Mucosa of gallbladder (tissue), 1 donor: Measurements from ENCODE around the gene CADM4. TPM values are rescaled to one million over a fixed set of nuclear protein-coding genes. Genes with fewer than 3 reads are reported as not detected.
"Not testable (repeated sequence)": the region's sequence is repeated elsewhere in the genome, so short reads cannot be mapped to it uniquely, and the experiment has no call there.

Experiments used
- DNase-seq: peaks from one replicate; pipeline ENCODE4 v3.0.0-alpha.2; 2020; ENCODE audit warnings: low spot score
- total RNA-seq: library from RNA; stranded (reverse); gene quantifications from one replicate; pipeline ENCODE4 v1.2.1, GENCODE V29; 2021
- donor health status: DM: no; HTN: no; CAD: no.

Gene CADM4
- total RNA-seq, 1 donor from 2014 or later, result 20.6 TPM

DNA sequence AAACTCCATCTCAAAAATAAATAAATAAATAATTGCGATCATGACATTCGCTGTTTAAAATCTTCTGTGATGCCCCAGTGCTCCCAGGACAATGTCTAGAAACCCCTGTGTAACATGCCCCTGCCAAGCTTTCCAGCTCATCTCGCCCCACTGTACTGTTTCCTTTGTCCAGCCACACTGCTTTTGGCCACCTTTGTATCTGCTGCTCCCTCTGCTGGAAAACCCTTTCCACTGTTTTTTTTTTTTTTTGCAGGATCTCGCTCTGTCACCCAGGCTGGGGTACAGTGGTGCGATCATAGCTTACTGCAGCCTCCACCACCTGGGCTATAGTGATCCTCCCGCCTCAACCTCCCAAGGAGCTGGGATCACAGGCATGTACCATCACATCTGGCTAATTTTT lies 22.8 kb upstream of the CADM4 start:
- DNase-seq, result no peak

- DNase-seq, result no peak
Measured at GRCh38 chr19:43660971-43661360, 21.3 kb upstream of the CADM4 start.

DNA sequence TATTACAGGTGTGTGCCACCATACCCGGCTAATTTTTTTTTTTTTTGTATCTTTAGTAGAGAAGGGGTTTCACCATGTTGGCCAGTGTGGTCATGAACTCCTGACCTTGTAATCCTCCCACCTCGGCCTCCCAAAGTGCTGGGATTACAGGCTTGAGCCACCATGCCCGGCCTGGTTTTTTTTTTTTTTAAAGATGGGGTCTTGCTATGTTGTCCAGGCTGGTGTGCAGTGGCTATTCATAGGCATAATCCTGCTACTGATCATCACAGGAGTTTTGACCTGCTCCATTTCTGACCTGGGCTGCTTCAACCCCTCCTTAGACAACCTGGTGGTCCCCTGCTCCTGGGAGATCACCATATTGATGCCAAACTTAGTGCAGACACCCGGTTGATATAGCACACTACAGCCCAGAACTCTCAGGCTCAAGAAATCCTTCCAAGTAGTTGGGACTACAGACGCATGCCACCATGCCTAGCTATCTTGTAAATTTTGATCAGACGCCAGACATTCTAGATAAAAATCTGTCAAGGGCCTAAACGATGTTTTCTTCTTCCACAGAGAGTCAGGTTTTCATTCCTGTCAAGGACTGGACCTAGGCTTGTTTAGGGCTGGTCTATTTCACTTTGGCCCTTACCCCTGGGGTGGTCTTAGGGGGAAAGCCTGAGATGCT lies 20.8 kb upstream of the CADM4 start:
- DNase-seq, result no peak

GRCh38 chr19:43658494-43658893 lies 18.8 kb upstream of the CADM4 start:
- no peak for DNase-seq

- no peak for DNase-seq
Measured at GRCh38 chr19:43658001-43658400, 18.4 kb upstream of the CADM4 start.

DNA sequence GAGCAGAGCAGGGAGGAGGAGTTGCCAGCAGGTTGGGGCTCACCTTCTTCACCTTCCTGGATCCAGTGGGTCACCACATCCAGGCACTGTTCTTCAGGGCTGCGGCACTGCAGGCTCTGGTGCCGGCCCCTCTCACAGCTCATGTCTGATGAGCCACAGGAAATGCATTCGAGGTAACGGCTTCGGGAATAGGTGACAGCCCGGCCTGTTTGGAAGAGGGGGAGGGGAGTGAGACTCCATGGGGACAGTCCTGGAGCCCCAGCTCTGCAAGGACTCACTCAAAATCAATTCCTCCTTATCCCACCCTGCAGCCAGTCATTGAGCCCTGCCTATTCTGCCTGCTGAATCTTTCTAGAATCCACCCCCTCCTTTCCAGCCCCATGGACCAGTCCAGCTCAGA lies 16.8 kb upstream of the CADM4 start:
- DNase-seq, result no peak

- no peak for DNase-seq
Measured at GRCh38 chr19:43652546-43652874, 12.9 kb upstream of the CADM4 start.

GRCh38 chr19:43651758-43652545 lies 12.3 kb upstream of the CADM4 start:
- DNase-seq, result peak; percentile 61

- DNase-seq, result not testable (repeated sequence)
Measured at GRCh38 chr19:43650276-43650675, 10.6 kb upstream of the CADM4 start.

- DNase-seq, result no peak
Measured at GRCh38 chr19:43649514-43649913, 9.9 kb upstream of the CADM4 start.

GRCh38 chr19:43648633-43649032 lies 9.0 kb upstream of the CADM4 start:
- no peak for DNase-seq

GRCh38 chr19:43644181-43644580 lies 4.5 kb upstream of the CADM4 start:
- DNase-seq, result no peak

DNA sequence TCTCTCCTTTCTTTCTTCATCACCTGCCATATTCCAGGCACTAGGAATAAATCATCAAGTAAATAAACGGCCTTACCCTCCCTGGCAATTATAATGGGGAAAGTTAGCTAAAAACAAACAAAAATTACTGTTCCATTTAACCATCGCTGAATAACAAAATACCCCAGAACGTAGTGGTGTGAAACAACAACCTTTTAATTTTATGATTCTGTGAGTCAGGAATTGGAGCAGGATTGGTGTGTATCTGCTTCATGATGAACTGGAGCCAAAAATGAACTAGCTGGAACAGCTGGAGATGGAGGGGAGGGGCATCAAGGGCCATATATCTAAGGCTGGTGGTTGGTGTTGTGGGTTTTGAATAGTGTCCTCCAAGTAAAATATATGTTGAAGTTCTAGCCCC lies 3.7 kb upstream of the CADM4 start:
- DNase-seq, result no peak

DNA sequence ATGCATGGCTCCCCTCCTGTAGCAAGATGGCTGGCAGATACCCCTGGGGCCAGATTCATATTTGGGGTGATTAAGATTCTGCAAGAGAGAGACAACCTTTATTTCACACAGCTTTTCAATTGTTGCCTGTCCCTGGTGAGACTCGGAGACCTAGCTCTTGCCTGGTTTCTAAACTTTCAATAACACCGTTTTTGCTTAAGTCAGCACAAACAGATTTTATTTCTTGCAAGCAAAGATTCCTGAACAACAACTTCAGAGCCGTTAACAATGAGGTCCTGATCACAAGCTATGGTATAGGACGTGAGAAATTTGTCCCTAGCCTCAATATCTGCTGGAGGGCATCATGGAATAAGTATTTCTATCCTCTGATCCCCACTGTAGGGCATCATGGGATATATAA lies 2.9 kb upstream of the CADM4 start:
- DNase-seq, result no peak

GRCh38 chr19:43641333-43641732 lies 1.7 kb upstream of the CADM4 start:
- DNase-seq, result no peak

GRCh38 chr19:43640424-43640757 lies 741 bp upstream of the CADM4 start:
- no peak for DNase-seq

DNA sequence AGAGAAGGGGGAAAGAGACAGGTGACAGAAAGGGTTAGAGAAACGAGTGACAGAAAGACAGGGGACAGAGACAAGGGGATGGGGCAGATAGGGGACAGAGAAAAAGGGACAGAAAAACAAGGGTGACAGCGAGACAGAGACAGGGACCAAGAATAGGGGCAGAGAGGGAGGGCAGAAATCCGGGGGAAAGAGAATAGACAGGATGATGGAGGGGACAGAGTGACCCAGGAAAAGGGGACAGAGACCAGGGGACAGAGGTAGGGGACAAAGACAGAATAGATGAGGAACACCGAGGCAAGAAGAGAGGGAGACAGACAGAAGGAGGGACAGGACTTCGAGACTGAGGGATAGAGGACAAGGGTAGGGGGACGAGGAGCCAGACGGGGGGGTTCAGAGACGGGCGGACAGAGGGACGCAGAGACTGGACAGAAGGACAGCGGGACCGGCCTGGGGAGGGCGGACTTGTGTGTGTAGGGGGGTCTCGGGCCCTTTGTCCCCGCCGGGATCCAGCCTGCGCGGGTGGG lies 593 bp downstream of the CADM4 start:
- DNase-seq, result no peak

GRCh38 chr19:43638214-43638994 lies 1.2 kb downstream of the CADM4 start:
- DNase-seq, result no peak

DNA sequence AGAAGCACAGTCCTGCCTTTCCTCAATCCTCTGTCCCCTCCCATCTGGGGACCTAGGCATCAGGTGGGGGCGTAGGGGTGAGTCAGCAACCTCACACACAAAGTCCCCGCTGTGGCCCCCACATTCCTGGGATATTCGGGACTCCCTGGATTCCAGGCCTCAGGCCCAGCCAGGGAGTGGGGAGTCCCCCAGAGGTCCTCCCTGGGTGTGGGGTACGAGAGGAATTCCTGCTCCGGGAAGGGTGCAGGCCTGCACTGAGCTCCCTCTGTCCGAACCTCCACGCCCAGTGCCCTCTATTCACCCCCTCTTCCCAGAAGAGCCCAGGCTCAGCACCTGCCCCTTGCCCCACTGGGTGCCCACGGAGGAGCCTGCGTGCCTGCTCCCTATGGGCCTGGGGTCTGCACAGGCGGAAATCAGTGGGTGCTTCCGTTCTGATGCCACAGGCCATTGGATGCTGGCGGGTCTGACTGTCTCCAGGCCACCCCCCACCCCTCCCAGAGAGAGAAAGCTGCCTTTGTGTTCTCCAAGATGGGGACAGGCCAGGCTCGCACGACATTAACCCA lies 3.4 kb downstream of the CADM4 start:
- DNase-seq, result no peak

DNA sequence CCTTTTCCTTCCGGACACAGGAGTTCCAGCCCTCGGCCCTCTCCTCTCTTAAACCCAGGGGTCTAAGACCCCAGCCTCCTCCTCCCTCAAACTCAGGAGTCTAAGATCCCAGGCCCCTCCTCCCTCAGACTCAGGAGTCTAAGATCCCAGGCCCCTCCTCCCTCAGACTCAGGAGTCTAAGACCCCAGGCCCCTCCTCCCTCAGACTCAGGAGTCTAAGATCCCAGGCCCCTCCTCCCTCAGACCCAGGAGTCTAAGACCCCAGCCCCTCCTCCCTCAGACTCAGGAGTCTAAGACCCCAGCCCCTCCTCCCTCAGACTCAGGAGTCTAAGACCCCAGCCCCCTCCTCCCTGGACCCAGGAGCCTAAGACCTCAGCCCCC lies 4.1 kb downstream of the CADM4 start:
- DNase-seq, result not testable (repeated sequence)

DNA sequence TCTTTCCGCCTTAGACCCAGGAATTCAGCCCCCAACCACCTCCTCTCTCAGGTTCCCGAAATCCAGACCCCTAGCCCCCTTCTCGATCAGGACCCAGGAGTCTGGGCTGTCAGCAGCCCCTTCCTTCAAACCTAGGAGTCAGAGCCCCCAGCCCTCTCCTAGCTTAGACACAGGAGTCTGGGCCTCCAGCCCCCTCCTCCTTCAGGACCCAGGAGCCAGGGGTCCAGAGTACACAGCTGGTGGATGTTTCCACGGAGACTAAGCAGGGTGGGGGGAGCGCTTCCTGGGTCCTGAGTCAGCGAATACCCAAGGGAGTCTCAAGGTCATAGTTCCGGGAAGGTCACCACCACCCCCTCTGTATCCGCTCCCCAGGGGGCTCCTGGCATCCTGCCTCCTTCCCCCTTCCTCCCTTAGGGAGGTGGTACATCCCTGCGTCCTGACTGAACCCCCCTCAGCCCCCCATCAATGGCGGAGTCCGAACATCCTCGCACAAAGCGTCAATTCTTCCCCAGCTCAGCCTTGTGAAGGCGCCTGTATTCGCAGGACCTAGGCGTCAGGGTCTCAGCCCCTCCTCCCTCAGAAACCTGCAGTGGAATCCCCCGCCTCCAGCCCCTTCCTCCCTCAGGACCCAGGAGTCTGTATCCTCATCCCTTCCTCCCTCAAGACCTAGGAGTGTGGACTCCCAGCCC lies 4.6 kb downstream of the CADM4 start:
- DNase-seq, result no peak

DNA sequence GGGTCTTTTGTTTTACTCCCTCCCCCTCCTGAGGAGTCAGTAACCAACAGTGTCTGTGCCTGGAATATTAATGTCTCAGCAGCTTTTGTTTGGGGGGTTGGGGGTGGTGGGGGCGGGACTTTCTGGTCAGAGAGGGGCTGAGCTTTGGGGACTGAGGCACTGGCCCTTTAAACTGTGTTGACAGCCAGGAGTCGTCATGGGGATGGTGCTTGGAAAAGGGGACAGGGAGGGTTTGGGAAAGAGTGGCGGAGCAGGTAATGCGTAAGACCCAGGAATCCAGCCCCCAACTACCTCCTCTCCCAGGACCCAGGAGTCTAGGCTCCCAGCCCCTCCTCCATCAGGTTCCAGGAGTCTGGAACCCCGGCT lies 5.2 kb downstream of the CADM4 start:
- no peak for DNase-seq
